HCT116 (cell line): Measurements from ENCODE around the gene TRAF5. TPM values are rescaled to one million over a fixed set of nuclear protein-coding genes. Genes with fewer than 3 reads are reported as not detected.

Source experiments
- ATAC-seq: fragments of 200-7000 bp; cut with Tn5 transposase; 2 replicates; pipeline ENCODE4 v1.9.1; 2020; ENCODE audit warnings: mild to moderate bottlenecking, moderate library complexity
- BruUV-seq: library from RNA; stranded (reverse); fragments of 400-500 nt; replicated peaks from 2 replicates; lab custom pipeline; 2021; lab: Mats Ljungman, UMichigan
- CTCF ChIA-PET: fragments of 300-600 bp; sonication (Branson Sonifier 250); formaldehyde crosslinking; loops from one replicate; lab custom pipeline; 2021; ENCODE audit warnings: antibody characterized with exemption; lab: Charles Lee
- POLR2A ChIA-PET: fragments of 300-600, 350-600 bp; sonication (Branson Sonifier 250); formaldehyde crosslinking; loops from one replicate; lab custom pipeline; 2021; ENCODE audit warnings: antibody characterized with exemption; lab: Charles Lee
- RAD21 ChIA-PET, 2 experiments: fragments of 300-600 bp; sonication (Branson Sonifier 250); formaldehyde crosslinking; loops; one replicate each; lab custom pipeline; 2023; ENCODE audit warnings: low total read pairs in 2 of 2; ENCODE audit not compliant: uncharacterized antibody in 2 of 2, unreplicated experiment in 2 of 2, low non-redundant PET in 1 of 2; lab: Charles Lee
- DNase-seq: peaks from one replicate; pipeline ENCODE4 v3.0.0-alpha.2; 2010; ENCODE audit warnings: low read depth, low spot score
- H2AFZ ChIP-seq: fragments of 200-600 bp; shearing (Covaris generic), sonication (generic); 2 replicates; pipeline ENCODE4 v1.6.1; 2017; ENCODE audit warnings: low read depth, mixed run types, mixed read lengths, antibody characterized with exemption, low read length; ENCODE audit not compliant: poor library complexity, severe bottlenecking
- H3K27ac ChIP-seq: 2 replicates; pipeline ENCODE4 v1.5.1; 2012; ENCODE audit warnings: low read depth, low read length
- H3K27me3 ChIP-seq: fragments of 200-600 bp; sonication (generic); 2 replicates; pipeline ENCODE4 v1.6.1; 2016; ENCODE audit warnings: mixed run types, low read length, mixed read lengths; ENCODE audit not compliant: insufficient read depth
- H3K36me3 ChIP-seq, 2 experiments: fragments of 200-500 bp in 1 of 2; fragments of 200-600 bp in 1 of 2; sonication (Bioruptor generic) in 1 of 2; sonication (generic) in 1 of 2; 2 replicates each; pipeline versions ENCODE4 v1.5.1 to v1.6.1; 2014 to 2016; ENCODE audit warnings: low read length in 2 of 2, inconsistent platforms in 1 of 2, mixed read lengths in 1 of 2, mixed run types in 1 of 2; ENCODE audit not compliant: insufficient read depth in 2 of 2, control insufficient read depth in 1 of 2
- H3K4me1 ChIP-seq, 2 experiments: fragments of 200-600 bp in 1 of 2; sonication (generic) in 1 of 2; 2 replicates each; pipeline versions ENCODE4 v1.5.1 to v1.6.1; 2012 to 2017; ENCODE audit warnings: low read length in 2 of 2, inconsistent platforms in 1 of 2, mild to moderate bottlenecking in 1 of 2, mixed read lengths in 1 of 2, mixed run types in 1 of 2, moderate library complexity in 1 of 2; ENCODE audit not compliant: insufficient read depth in 2 of 2, control insufficient read depth in 1 of 2
- H3K4me2 ChIP-seq: fragments of 200-600 bp; sonication (generic); 2 replicates; pipeline ENCODE4 v1.6.1; 2017; ENCODE audit warnings: mixed run types, low read length, mixed read lengths
- H3K4me3 ChIP-seq, 2 experiments: fragments of 200-600 bp in 1 of 2; sonication (generic) in 1 of 2; replicated peaks in 1 of 2; 2 replicates each; pipeline ENCODE4 v1.5.1; 2011 to 2016; ENCODE audit warnings: low read length in 2 of 2, control low read depth in 1 of 2, low read depth in 1 of 2, mild to moderate bottlenecking in 1 of 2, mixed read lengths in 1 of 2, mixed run types in 1 of 2
- H3K79me2 ChIP-seq: fragments of 200-600 bp; sonication (generic); 2 replicates; pipeline ENCODE4 v1.6.1; 2017; ENCODE audit warnings: mild to moderate bottlenecking, mixed run types, low read length, moderate library complexity, mixed read lengths; ENCODE audit not compliant: insufficient read depth
- H3K9ac ChIP-seq: fragments of 200-600 bp; sonication (generic); 2 replicates; pipeline ENCODE4 v1.6.1; 2016; ENCODE audit warnings: low read length, mixed read lengths
- H3K9me2 ChIP-seq: fragments of 200-600 bp; sonication (generic), shearing (Covaris generic); 2 replicates; pipeline ENCODE4 v1.6.1; 2017; ENCODE audit warnings: mixed run types, mild to moderate bottlenecking, moderate library complexity; ENCODE audit not compliant: insufficient read depth
- H3K9me3 ChIP-seq, 2 experiments: fragments of 200-500 bp in 1 of 2; fragments of 200-600 bp in 1 of 2; sonication (Bioruptor generic) in 1 of 2; sonication (generic) in 1 of 2; 2 replicates each; pipeline ENCODE4 v1.6.1; 2014 to 2017; ENCODE audit warnings: low read length in 2 of 2, mixed read lengths in 2 of 2, inconsistent platforms in 1 of 2, low read depth in 1 of 2, mild to moderate bottlenecking in 1 of 2, mixed run types in 1 of 2, moderate library complexity in 1 of 2; ENCODE audit not compliant: control insufficient read depth in 1 of 2, insufficient read depth in 1 of 2
- H4K20me1 ChIP-seq: fragments of 200-600 bp; sonication (generic), shearing (Covaris generic); 2 replicates; pipeline ENCODE4 v1.6.1; 2017; ENCODE audit warnings: mixed run types, mild to moderate bottlenecking, moderate library complexity; ENCODE audit not compliant: insufficient read depth
- ATF3 ChIP-seq: IDR thresholded peaks from 2 replicates; pipeline ENCODE4 v1.6.1; 2012
- CBX3 ChIP-seq: IDR thresholded peaks from 2 replicates; pipeline ENCODE4 v1.6.1; 2012; ENCODE audit warnings: low read depth
- CEBPB ChIP-seq: IDR thresholded peaks from 2 replicates; pipeline ENCODE4 v1.6.1; 2012; ENCODE audit warnings: low read depth
- EGR1 ChIP-seq: IDR thresholded peaks from 2 replicates; pipeline ENCODE4 v1.6.1; 2012; ENCODE audit warnings: low read depth
- ELF1 ChIP-seq: IDR thresholded peaks from 2 replicates; pipeline ENCODE4 v1.6.1; 2012; ENCODE audit warnings: low read depth, borderline replicate concordance
- FOSL1 ChIP-seq: IDR thresholded peaks from 2 replicates; pipeline ENCODE4 v1.6.1; 2012; ENCODE audit warnings: low read depth
- POLR2A ChIP-seq: IDR thresholded peaks from 2 replicates; pipeline ENCODE4 v1.7.0; 2011; ENCODE audit warnings: borderline replicate concordance; ENCODE audit not compliant: insufficient read depth, insufficient read length; ENCODE audit errors: extremely low read depth
- POLR2AphosphoS5 ChIP-seq: IDR thresholded peaks from 2 replicates; pipeline ENCODE4 v1.6.1; 2011; ENCODE audit warnings: mild to moderate bottlenecking, low read depth, low read length, moderate library complexity
- SP1 ChIP-seq: IDR thresholded peaks from 2 replicates; pipeline ENCODE4 v1.6.1; 2012; ENCODE audit warnings: low read depth
- SRF ChIP-seq: IDR thresholded peaks from 2 replicates; pipeline ENCODE4 v1.6.1; 2012; ENCODE audit warnings: low read depth
- TCF7L2 ChIP-seq: IDR thresholded peaks from 2 replicates; pipeline ENCODE4 v1.7.0; 2011; ENCODE audit warnings: borderline replicate concordance, inconsistent platforms; ENCODE audit not compliant: insufficient read depth, insufficient read length; ENCODE audit errors: extremely low read depth
- YY1 ChIP-seq: IDR thresholded peaks from 2 replicates; pipeline ENCODE4 v1.6.1; 2011; ENCODE audit warnings: low read length, low read depth, moderate library complexity, mild to moderate bottlenecking; ENCODE audit not compliant: insufficient replicate concordance; ENCODE audit errors: extremely low read depth
- intact Hi-C: fragments of 100-400 bp; cut with micrococcal nuclease; formaldehyde crosslinking; loops from 2 replicates; pipeline ENCODE4 v1.10.0; 2022
- total RNA-seq: library from RNA; stranded (reverse); gene quantifications from one replicate; pipeline ENCODE4 v1.2.1, GENCODE V29; 2021; ENCODE audit not compliant: unreplicated experiment

The TRAF5 gene
- total RNA-seq, 1 experiment from 2014 or later: 6.5 TPM

DNA sequence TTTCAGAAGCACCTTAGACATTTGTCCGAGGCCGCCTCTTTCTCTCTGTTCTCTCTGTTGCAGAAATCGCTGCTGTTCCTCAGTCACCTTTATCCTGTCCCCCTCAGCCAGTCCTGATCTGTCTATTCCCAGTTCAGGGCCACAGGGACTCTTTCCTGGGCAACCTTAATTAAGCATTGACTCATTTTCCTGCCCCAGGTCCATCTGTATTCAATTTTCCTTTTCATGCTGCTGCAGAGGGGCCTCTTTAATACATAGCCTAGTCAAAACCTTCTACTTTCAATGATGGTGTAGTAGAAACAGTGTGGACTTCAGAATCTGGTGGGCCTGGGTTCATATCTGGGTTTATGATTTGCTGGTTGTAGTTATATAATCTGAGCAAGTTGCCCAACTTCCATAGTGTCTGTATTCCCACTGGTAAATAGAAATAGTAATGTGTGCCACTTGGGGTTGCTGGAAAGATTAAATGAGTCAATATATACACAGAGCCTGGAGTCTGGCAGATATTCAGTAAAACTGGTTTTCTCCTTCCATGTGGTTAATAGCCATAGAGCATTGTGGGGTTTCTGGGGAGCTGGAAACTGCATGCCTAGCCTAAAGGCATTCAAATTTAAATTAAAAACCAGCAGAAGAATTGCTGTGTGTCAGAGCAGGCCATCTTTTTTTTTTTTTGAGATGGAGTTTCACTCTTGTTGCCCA, 4.5 kb downstream of the TRAF5 start:
- Histone ChIP-seq H3K4me3 (no peak overlapping the region), H3K36me3 (no peaks in the 10 kb centered on the region), H3K9me3 (no peaks in the 10 kb centered on the region), H3K9ac (no peak overlapping the region), H4K20me1 (no peaks in the 10 kb centered on the region), H3K27ac (no peak overlapping the region), H3K4me1 (peaks cover 0 to 29% of the 10 kb centered on the region in 2 experiments; a peak in 3 of 4 replicates), H3K4me2 (no peak overlapping the region), H3K79me2 (peaks cover 3% of the 10 kb centered on the region; the same call in 1 of the 2 replicates), H3K27me3 (no peaks in the 10 kb centered on the region), H3K9me2 (no peaks in the 10 kb centered on the region), H2AFZ (no peak overlapping the region)
- no TSS peak for BruUV-seq
- ChIA-PET RAD21 (no interaction called here), POLR2A (no interaction called here), CTCF (no interaction called here)
- ATAC-seq (no peak), DNase-seq (no peak)
- intact Hi-C loops: no loop called here
- no peak for TF ChIP-seq ATF3
- TF ChIP-seq SP1: no peak
- TF ChIP-seq POLR2AphosphoS5: no peak
- no peak for TF ChIP-seq YY1
- no peak for TF ChIP-seq CBX3
- no peak for TF ChIP-seq ELF1
- TF ChIP-seq SRF: no peak
- TF ChIP-seq EGR1: no peak
- no peak for TF ChIP-seq FOSL1
- TF ChIP-seq POLR2A: no peak
- TF ChIP-seq TCF7L2: no peak
- no peak for TF ChIP-seq CEBPB
